IMR-90 (cell line): ENCODE data around the gene ATRN. TPM values are rescaled to one million over a fixed set of nuclear protein-coding genes. Genes with fewer than 3 reads are reported as not detected.

ENCODE experiments used
- ATAC-seq: fragments of 200-7000 bp; cut with Tn5 transposase; 2 replicates; pipeline ENCODE4 v1.9.1; 2020; ENCODE audit warnings: low read depth, mild to moderate bottlenecking, moderate library complexity
- BruUV-seq: library from RNA; stranded (reverse); fragments of 400-500 nt; replicated peaks from 2 replicates; lab custom pipeline; 2021; lab: Mats Ljungman, UMichigan
- CTCF ChIA-PET: fragments of 300-600 bp; formaldehyde crosslinking; extraction: SDS; loops from one replicate; lab custom pipeline; 2021; ENCODE audit warnings: antibody characterized with exemption; lab: Yijun Ruan, JAX
- POLR2A ChIA-PET: fragments of 300-600 bp; sonication (Branson Sonifier 250); formaldehyde crosslinking; loops from one replicate; lab custom pipeline; 2022; ENCODE audit warnings: antibody characterized with exemption; ENCODE audit not compliant: unreplicated experiment; lab: Charles Lee
- DNase-seq: peaks from one replicate; pipeline ENCODE4 v3.0.0; 2013
- H2AFZ ChIP-seq: replicated peaks from 2 replicates; pipeline ENCODE3; 2013; ENCODE audit warnings: low read length, mild to moderate bottlenecking; ENCODE audit not compliant: poor library complexity
- H2AK5ac ChIP-seq: 2 replicates; pipeline ENCODE4 v1.6.1; 2013; ENCODE audit warnings: low read depth, low read length, inconsistent platforms
- H2AK9ac ChIP-seq: replicated peaks from 2 replicates; pipeline ENCODE3; 2013; ENCODE audit warnings: mild to moderate bottlenecking, low read depth, low read length, moderate library complexity; ENCODE audit not compliant: poor library complexity
- H2BK120ac ChIP-seq: 2 replicates; pipeline ENCODE4 v1.6.1; 2013; ENCODE audit warnings: low read depth, low read length, inconsistent platforms
- H2BK15ac ChIP-seq: 3 replicates; pipeline ENCODE4 v1.6.1; 2013; ENCODE audit warnings: low read depth, low read length, inconsistent platforms
- H2BK20ac ChIP-seq: 2 replicates; pipeline ENCODE4 v1.6.1; 2013; ENCODE audit warnings: low read depth, mild to moderate bottlenecking, inconsistent platforms, low read length, moderate library complexity
- H2BK5ac ChIP-seq: 2 replicates; pipeline ENCODE4 v1.6.1; 2013; ENCODE audit warnings: mild to moderate bottlenecking, low read depth, low read length, inconsistent platforms; ENCODE audit not compliant: poor library complexity, severe bottlenecking
- H3K14ac ChIP-seq: replicated peaks from 2 replicates; pipeline ENCODE4 v1.6.1; 2013; ENCODE audit warnings: low read depth, low read length, inconsistent platforms
- H3K18ac ChIP-seq: 2 replicates; pipeline ENCODE4 v1.6.1; 2013; ENCODE audit warnings: low read depth, low read length, control low read depth
- H3K23ac ChIP-seq: 2 replicates; pipeline ENCODE4 v1.6.1; 2013; ENCODE audit warnings: low read depth, low read length, inconsistent platforms
- H3K27ac ChIP-seq: 2 replicates; pipeline ENCODE4 v1.5.1; 2013; ENCODE audit warnings: mild to moderate bottlenecking, control low read depth, low read length; ENCODE audit not compliant: insufficient read depth
- H3K27me3 ChIP-seq: 2 replicates; pipeline ENCODE4 v1.6.1; 2013; ENCODE audit warnings: low read length; ENCODE audit not compliant: control insufficient read depth, insufficient read depth
- H3K36me3 ChIP-seq: 2 replicates; pipeline ENCODE4 v1.6.1; 2013; ENCODE audit warnings: low read length, mixed read lengths; ENCODE audit not compliant: control insufficient read depth, insufficient read depth
- H3K4ac ChIP-seq: 2 replicates; pipeline ENCODE4 v1.6.1; 2013; ENCODE audit warnings: low read depth, low read length, inconsistent platforms
- H3K4me1 ChIP-seq: 2 replicates; pipeline ENCODE4 v1.6.1; 2013; ENCODE audit warnings: low read length, mixed read lengths; ENCODE audit not compliant: control insufficient read depth, insufficient read depth
- H3K4me2 ChIP-seq: 2 replicates; pipeline ENCODE4 v1.6.1; 2013; ENCODE audit warnings: low read depth, mild to moderate bottlenecking, control low read depth, low read length, moderate library complexity
- H3K4me3 ChIP-seq: 2 replicates; pipeline ENCODE4 v1.5.1; 2013; ENCODE audit warnings: low read depth, mild to moderate bottlenecking, control low read depth, low read length, moderate library complexity; ENCODE audit not compliant: insufficient read depth
- H3K56ac ChIP-seq: 2 replicates; pipeline ENCODE4 v1.6.1; 2013; ENCODE audit warnings: low read length, inconsistent platforms; ENCODE audit not compliant: insufficient read depth; ENCODE audit errors: extremely low read depth
- H3K79me1 ChIP-seq, 2 experiments: 2 replicates each; pipeline ENCODE4 v1.6.1; 2013; ENCODE audit warnings: low read length in 2 of 2, inconsistent platforms in 1 of 2, low read depth in 1 of 2
- H3K9ac ChIP-seq: 2 replicates; pipeline ENCODE4 v1.6.1; 2013; ENCODE audit warnings: low read depth, low read length, control low read depth
- H3K9me1 ChIP-seq: 2 replicates; pipeline ENCODE4 v1.6.1; 2013; ENCODE audit warnings: low read length, inconsistent platforms; ENCODE audit not compliant: insufficient read depth
- H3K9me3 ChIP-seq: 2 replicates; pipeline ENCODE4 v1.6.1; 2013; ENCODE audit warnings: low read length; ENCODE audit not compliant: control insufficient read depth, insufficient read depth
- H4K20me1 ChIP-seq: 2 replicates; pipeline ENCODE4 v1.6.1; 2013; ENCODE audit warnings: low read length, inconsistent platforms; ENCODE audit not compliant: insufficient read depth
- H4K5ac ChIP-seq: 2 replicates; pipeline ENCODE4 v1.6.1; 2013; ENCODE audit warnings: mild to moderate bottlenecking, low read depth, low read length, control low read depth
- H4K8ac ChIP-seq, 2 experiments: 2 replicates each; pipeline ENCODE4 v1.6.1; 2013; ENCODE audit warnings: low read depth in 2 of 2, low read length in 2 of 2, control low read depth in 1 of 2, inconsistent platforms in 1 of 2
- H4K91ac ChIP-seq: 2 replicates; pipeline ENCODE4 v1.6.1; 2013; ENCODE audit warnings: low read depth, low read length, inconsistent platforms; ENCODE audit not compliant: insufficient read depth
- CEBPB ChIP-seq: IDR thresholded peaks from 2 replicates; pipeline ENCODE4 v1.6.1; 2012; ENCODE audit warnings: low read depth, low read length, improper control_type of control experiment
- CHD1 ChIP-seq: IDR thresholded peaks from 2 replicates; pipeline ENCODE4 v1.6.1; 2012; ENCODE audit warnings: low read depth, low read length, improper control_type of control experiment
- CTCF ChIP-seq: conservative IDR thresholded peaks from 2 replicates; pipeline ENCODE4 v1.5.1; 2012; ENCODE audit warnings: mild to moderate bottlenecking, low read depth, low read length, improper control_type of control experiment
- FOS ChIP-seq: fragments of 150-350 bp; IDR thresholded peaks from 2 replicates; pipeline ENCODE4 v1.6.1; 2016; ENCODE audit warnings: low read depth, low read length
- MAZ ChIP-seq: IDR thresholded peaks from 2 replicates; pipeline ENCODE4 v1.6.1; 2012; ENCODE audit warnings: low read depth, mild to moderate bottlenecking, low read length, improper control_type of control experiment, moderate library complexity, borderline replicate concordance
- NFE2L2 ChIP-seq: fragments of 150-350 bp; IDR thresholded peaks from 2 replicates; pipeline ENCODE4 v1.6.1; 2016; ENCODE audit warnings: low read depth, mild to moderate bottlenecking, low read length
- POLR2A ChIP-seq: IDR thresholded peaks from 2 replicates; pipeline ENCODE4 v1.6.1; 2012; ENCODE audit warnings: mild to moderate bottlenecking, low read depth, low read length
- RCOR1 ChIP-seq: IDR thresholded peaks from 2 replicates; pipeline ENCODE4 v1.6.1; 2012; ENCODE audit warnings: mild to moderate bottlenecking, low read length, improper control_type of control experiment; ENCODE audit not compliant: insufficient replicate concordance
- WGBS, 2 experiments: methylation state at CpG; one replicate each; pipeline versions ENCODE4 v1.1.5 to v1.1.7; 2013; ENCODE audit warnings: missing lambda C conversion rate in 2 of 2; ENCODE audit not compliant: insufficient read length in 1 of 2; ENCODE audit errors: extremely low coverage in 2 of 2; 5-methylcytosine and 5-hydroxymethylcytosine counted together
- dilution Hi-C: fragments of 300-500 bp; cut with HindIII; formaldehyde crosslinking; loops from one replicate; pipeline ENCODE4 v1.14.3; 2018; ENCODE audit warnings: low sequenced_read_pairs; ENCODE audit not compliant: unreplicated experiment
- in situ Hi-C: fragments of 300-500 bp; cut with MboI; formaldehyde crosslinking; loops from 3 replicates; pipeline ENCODE4 v1.14.3; 2019; ENCODE audit warnings: low sequenced_read_pairs, inconsistent platforms, mixed read lengths
- intact Hi-C: fragments of 100-400 bp; cut with micrococcal nuclease; formaldehyde crosslinking; loops from 2 replicates; pipeline ENCODE4 v1.10.0; 2022
- polyA plus RNA-seq, 3 experiments: library from polyadenylated mRNA; depleted of rRNA; stranded (reverse); fragments of >200 nt; gene quantifications; 2 replicates each; pipeline ENCODE4 v1.2.3, GENCODE V29; 2012; ENCODE audit warnings: low replicate concordance in 1 of 3
- total RNA-seq: library from RNA; depleted of rRNA; stranded (reverse); fragments of >200 nt; gene quantifications from 2 replicates; pipeline ENCODE4 v1.2.3, GENCODE V29; 2012

Gene ATRN
- total and polyA plus RNA-seq, 2 of the 4 experiments (the other 2 are of a cell fraction): 32.3 to 46.2 TPM

GRCh38 chr20:3690413-3690812 is 219.6 kb downstream of the ATRN start:
- intact Hi-C loops: no loop called here
- Histone ChIP-seq H2BK20ac (no peak overlapping the region), H3K18ac (no peak overlapping the region), H3K36me3 (no peaks in the 10 kb centered on the region), H3K27me3 (peaks cover 7% of the 10 kb centered on the region; the same call in 1 of the 2 replicates), H2BK5ac (no peak overlapping the region), H4K5ac (no peak overlapping the region), H3K4me3 (no peak overlapping the region), H3K4me2 (no peak overlapping the region), H2AK9ac (no peak overlapping the region), H4K8ac (no peak overlapping the region), H3K23ac (no peak overlapping the region), H2BK15ac (no peak overlapping the region), H3K14ac (no peak overlapping the region), H3K56ac (no peak overlapping the region), H3K4ac (no peak overlapping the region), H4K91ac (no peak overlapping the region), H2BK120ac (no peak overlapping the region), H3K27ac (no peak overlapping the region), H3K4me1 (peaks cover 12% of the 10 kb centered on the region), H2AFZ (no peak overlapping the region), H3K9me3 (no peaks in the 10 kb centered on the region), H4K20me1 (no peaks in the 10 kb centered on the region), H3K9ac (no peak overlapping the region), H3K79me1 (no peaks in the 10 kb centered on the region), H2AK5ac (no peak overlapping the region), H3K9me1 (peaks cover 13% of the 10 kb centered on the region)
- ATAC-seq: no peak
- no peak for TF ChIP-seq POLR2A
- no peak for TF ChIP-seq NFE2L2
- no peak for TF ChIP-seq MAZ
- no peak for TF ChIP-seq CTCF
- TF ChIP-seq RCOR1: no peak
- peak; percentile 22; the same call in 1 of the 2 replicates for TF ChIP-seq CEBPB
- no peak for TF ChIP-seq CHD1
- TF ChIP-seq FOS: no peak
- no peak for DNase-seq
- BruUV-seq: no TSS peak
- POLR2A ChIA-PET: no interaction called here
- WGBS, 2 experiments: no CpG with 5 or more reads among the region's 3 CpGs
- in situ Hi-C loops: no loop called here
- CTCF ChIA-PET: no interaction called here
- dilution Hi-C loops: no loop called here
